ENCODE measurements around the gene CDC14B. TPM values are rescaled to one million over a fixed set of nuclear protein-coding genes. Genes with fewer than 3 reads are reported as not detected.

CDC14B gene
- total RNA-seq: 29.9 and 42.6 TPM in 2 replicates

GRCh38 chr9:96619491-96620180, at the start of gene CDC14B:
CDC14B (minus strand) TSS chr9:96619843; CDS start chr9:96619378, 465 bp downstream.

GRCh38 chr9:96655198-96655851, 35.7 kb upstream of the CDC14B start, which contains the start of gene PRXL2C:
PRXL2C (minus strand) TSS chr9:96655317; CDS start chr9:96655281, 36 bp downstream.

Other genes with a start within 250 kb of the CDC14B start
- 13.1 and 18.0 TPM in 2 replicates for gene SLC35D2, start 236.1 kb downstream of the CDC14B start, total RNA-seq
- gene ZNF367, start 201.5 kb downstream of the CDC14B start, total RNA-seq: 0.09 and 0.95 TPM in 2 replicates
- 14.6 and 25.2 TPM in 2 replicates for gene HABP4, start 169.7 kb downstream of the CDC14B start, total RNA-seq
- 10.5 and 16.2 TPM in 2 replicates for gene PRXL2C, start 35.5 kb upstream of the CDC14B start, total RNA-seq
- gene ZNF510, start 158.2 kb upstream of the CDC14B start, total RNA-seq: 12.4 and 13.9 TPM in 2 replicates
- 1.3 and 2.4 TPM in 2 replicates for gene ZNF782, start 234.7 kb upstream of the CDC14B start, total RNA-seq

Data from bronchial smooth muscle cell (primary cell).